Measurements from ENCODE around the gene SBNO2. TPM values are rescaled to one million over a fixed set of nuclear protein-coding genes. Genes with fewer than 3 reads are reported as not detected.

The SBNO2 gene
- total RNA-seq, 1 experiment from 2014 or later, result 22.7 TPM

GRCh38 chr19:1109032-1109551 is 65.0 kb downstream of the SBNO2 start:
- no peaks in the 10 kb centered on the region for H3K27me3 ChIP-seq
- H3K4me3 ChIP-seq, result no peak overlapping the region
- DNase-seq, result no peak
- H3K36me3 ChIP-seq, result peaks cover 22% of the 10 kb centered on the region
- H3K9me3 ChIP-seq, result no peaks in the 10 kb centered on the region

- H3K9me3 ChIP-seq, result no peaks in the 10 kb centered on the region
- no peak for DNase-seq
- H3K36me3 ChIP-seq, result peaks cover 17% of the 10 kb centered on the region
- H3K4me3 ChIP-seq, result no peak overlapping the region
- H3K27me3 ChIP-seq, result no peaks in the 10 kb centered on the region
Observed at GRCh38 chr19:1108291-1109031, 65.6 kb downstream of the SBNO2 start.

GRCh38 chr19:1107661-1108261 is 66.3 kb downstream of the SBNO2 start:
- DNase-seq, result no peak
- Histone ChIP-seq H3K4me3 (no peak overlapping the region), H3K36me3 (peaks cover 11% of the 10 kb centered on the region), H3K27me3 (no peaks in the 10 kb centered on the region), H3K9me3 (no peaks in the 10 kb centered on the region)

GRCh38 chr19:1106841-1107660 is 67.0 kb downstream of the SBNO2 start:
- DNase-seq, result peak; percentile 76
- Histone ChIP-seq H3K4me3 (no peak overlapping the region), H3K36me3 (peaks cover 7% of the 10 kb centered on the region), H3K27me3 (no peaks in the 10 kb centered on the region), H3K9me3 (no peaks in the 10 kb centered on the region)

GRCh38 chr19:1105873-1106840 is 67.9 kb downstream of the SBNO2 start:
- Histone ChIP-seq H3K36me3 (peaks cover 5% of the 10 kb centered on the region), H3K4me3 (no peak overlapping the region), H3K9me3 (no peaks in the 10 kb centered on the region), H3K27me3 (no peaks in the 10 kb centered on the region)
- DNase-seq, result peak; percentile 28

GRCh38 chr19:1105008-1105872 is 68.8 kb downstream of the SBNO2 start:
- Histone ChIP-seq H3K36me3 (peaks cover 4% of the 10 kb centered on the region), H3K9me3 (no peaks in the 10 kb centered on the region), H3K27me3 (no peaks in the 10 kb centered on the region), H3K4me3 (peak overlapping the region; percentile 62)
- peak; percentile 22 for DNase-seq

- Histone ChIP-seq H3K4me3 (peak overlapping the region; percentile 62), H3K27me3 (no peaks in the 10 kb centered on the region), H3K36me3 (peaks cover 4% of the 10 kb centered on the region), H3K9me3 (peaks cover 1% of the 10 kb centered on the region; the same call in 1 of the 2 replicates)
- peak; percentile 74 for DNase-seq
Observed at GRCh38 chr19:1104311-1105007, 69.6 kb downstream of the SBNO2 start.

- H3K9me3 ChIP-seq, result peaks cover 1% of the 10 kb centered on the region; the same call in 1 of the 2 replicates
- peak within 1 kb of the TSS; percentile 62 for H3K4me3 ChIP-seq
- DNase-seq, result peak; percentile 94
- peaks cover 4% of the 10 kb centered on the region for H3K36me3 ChIP-seq
- H3K27me3 ChIP-seq, result no peaks in the 10 kb centered on the region
Observed at GRCh38 chr19:1103708-1104310, 70.3 kb downstream of the SBNO2 start, which contains the start of gene GPX4. Gene GPX4 (plus strand): TSS chr19:1103994. CDS start chr19:1104044, 50 bp downstream.

GRCh38 chr19:1103132-1103707 is 70.8 kb downstream of the SBNO2 start:
- H3K27me3 ChIP-seq, result no peaks in the 10 kb centered on the region
- peaks cover 1% of the 10 kb centered on the region; the same call in 1 of the 2 replicates for H3K9me3 ChIP-seq
- peak; percentile 40 for DNase-seq
- peak overlapping the region; percentile 26 for H3K4me3 ChIP-seq
- H3K36me3 ChIP-seq, result peaks cover 4% of the 10 kb centered on the region

- H3K4me3 ChIP-seq, result no peak overlapping the region
- H3K9me3 ChIP-seq, result peaks cover 1% of the 10 kb centered on the region; the same call in 1 of the 2 replicates
- peak; percentile 90 for DNase-seq
Observed at GRCh38 chr19:1102407-1103131, 71.5 kb downstream of the SBNO2 start.

GRCh38 chr19:1101337-1101698 is 72.8 kb downstream of the SBNO2 start:
- Histone ChIP-seq H3K4me3 (no peak overlapping the region), H3K27me3 (no peaks in the 10 kb centered on the region)

More at GRCh38 chr19:1102407-1103131, 71.5 kb downstream of the SBNO2 start:
- Histone ChIP-seq H3K27me3 (no peaks in the 10 kb centered on the region), H3K36me3 (peaks cover 4% of the 10 kb centered on the region)

GRCh38 chr19:1098177-1099051 is 75.7 kb downstream of the SBNO2 start:
- Histone ChIP-seq H3K4me3 (no peak overlapping the region), H3K27me3 (no peaks in the 10 kb centered on the region), H3K36me3 (no peaks in the 10 kb centered on the region), H3K9me3 (peaks cover 1% of the 10 kb centered on the region; the same call in 1 of the 2 replicates)
- peak; percentile 51 for DNase-seq

More at GRCh38 chr19:1101337-1101698, 72.8 kb downstream of the SBNO2 start:
- no peak for DNase-seq
- no peaks in the 10 kb centered on the region; the same call in 1 of the 2 replicates for H3K36me3 ChIP-seq
- H3K9me3 ChIP-seq, result peaks cover 1% of the 10 kb centered on the region; the same call in 1 of the 2 replicates

All from MG63 (cell line).